CD4-positive, alpha-beta T cell (primary cell): ENCODE measurements around the gene SORD. TPM values are rescaled to one million over a fixed set of nuclear protein-coding genes. Genes with fewer than 3 reads are reported as not detected.

Source experiments
- ATAC-seq: fragments of 200-7000 bp; cut with Tn5 transposase; one replicate; pipeline ENCODE4 v1.10.0; 2022; ENCODE audit warnings: mild to moderate bottlenecking; ENCODE audit not compliant: poor library complexity
- CTCF ChIA-PET: fragments of 350-600 bp; sonication (Branson Sonifier 250); formaldehyde crosslinking; loops from one replicate; lab custom pipeline; 2021; ENCODE audit warnings: antibody characterized with exemption, inconsistent platforms; lab: Charles Lee
- POLR2A ChIA-PET: fragments of 350-600 bp; sonication (Branson Sonifier 250); formaldehyde crosslinking; loops from one replicate; lab custom pipeline; 2021; ENCODE audit warnings: antibody characterized with exemption, inconsistent platforms; lab: Charles Lee
- DNase-seq, 14 experiments: peaks; one replicate each; pipeline ENCODE4 v3.0.0-alpha.2; 2013 to 2020; ENCODE audit warnings: mixed read lengths in 2 of 14
- H3K27ac ChIP-seq, 2 donors: one replicate each; pipeline versions ENCODE4 v1.5.1 to v1.7.0; 2013; ENCODE audit warnings: low read length in 2 of 2, low read depth in 1 of 2, mild to moderate bottlenecking in 1 of 2
- H3K27me3 ChIP-seq, 2 experiments: 1 replicate in 1 of 2; 2 replicates in 1 of 2; pipeline versions ENCODE4 v1.6.1 to v1.7.0; 2013; ENCODE audit warnings: low read length in 2 of 2, control low read depth in 1 of 2, mild to moderate bottlenecking in 1 of 2, moderate library complexity in 1 of 2; ENCODE audit not compliant: insufficient read depth in 2 of 2, control insufficient read depth in 1 of 2
- H3K36me3 ChIP-seq: one replicate; pipeline ENCODE4 v1.6.1; 2013; ENCODE audit warnings: low read length, control low read depth; ENCODE audit not compliant: insufficient read depth
- H3K4me1 ChIP-seq: one replicate; pipeline ENCODE4 v1.6.1; 2013; ENCODE audit warnings: low read length, control low read depth; ENCODE audit not compliant: insufficient read depth
- H3K4me3 ChIP-seq: one replicate; pipeline ENCODE4 v1.5.1; 2013; ENCODE audit warnings: mild to moderate bottlenecking, low read length, moderate library complexity
- H3K9me3 ChIP-seq, 2 experiments: 1 replicate in 1 of 2; 2 replicates in 1 of 2; pipeline versions ENCODE4 v1.6.1 to v1.7.0; 2013; ENCODE audit warnings: low read length in 2 of 2, mild to moderate bottlenecking in 2 of 2, control low read depth in 1 of 2, moderate library complexity in 1 of 2; ENCODE audit not compliant: control insufficient read depth in 1 of 2, insufficient read depth in 1 of 2
- H3K27ac Mint-ChIP-seq: one replicate; pipeline ENCODE4 v1.8.0; 2020; ENCODE audit warnings: mixed read lengths
- H3K27me3 Mint-ChIP-seq: one replicate; pipeline ENCODE4 v1.8.0; 2021; ENCODE audit warnings: mixed read lengths
- H3K36me3 Mint-ChIP-seq: one replicate; pipeline ENCODE4 v1.8.0; 2021; ENCODE audit warnings: low read depth, mixed read lengths
- H3K4me1 Mint-ChIP-seq: one replicate; pipeline ENCODE4 v1.8.0; 2021; ENCODE audit warnings: low read depth, mixed read lengths
- H3K4me3 Mint-ChIP-seq: one replicate; pipeline ENCODE4 v1.8.0; 2020; ENCODE audit warnings: mild to moderate bottlenecking, mixed read lengths
- H3K9me3 Mint-ChIP-seq: one replicate; pipeline ENCODE4 v1.8.0; 2020; ENCODE audit warnings: mixed read lengths
- CTCF ChIP-seq: fragments of 200-600 bp; IDR thresholded peaks from one replicate; pipeline ENCODE4 v1.8.0; 2022; ENCODE audit warnings: antibody characterized with exemption, mild to moderate bottlenecking
- intact Hi-C, 2 experiments: fragments of 100-400 bp; cut with DNase I in 1 of 2; cut with micrococcal nuclease in 1 of 2; formaldehyde crosslinking; loops; one replicate each; pipeline versions ENCODE4 v1.15.1 to v1.9.0; 2023 to 2025; cut with DNase I, micrococcal nuclease
- total RNA-seq, 174 experiments: library from RNA in 2 of 174; stranded (reverse) in 2 of 174; gene quantifications; one replicate each; pipeline ENCODE4 v1.2.3 and lab custom pipeline; 2021 to 2026

SORD gene
- total RNA-seq, 2 experiments from 2014 or later, result 1.7 to 1.8 TPM

- H3K4me3 ChIP-seq, result no peak overlapping the region
- no peak for ATAC-seq
- H3K36me3 ChIP-seq, result no peaks in the 10 kb centered on the region
- ChIA-PET POLR2A (interaction anchor here (1.2 kb wide), 1 partner anchor 336 kb away, joined by 3 read pairs; no protein-coding TSS in a partner anchor), CTCF (no interaction called here)
- Mint-ChIP-seq H3K9me3 (no peaks in the 10 kb centered on the region), H3K27ac (no peak overlapping the region), H3K27me3 (peaks cover 75% of the 10 kb centered on the region), H3K36me3 (no peaks in the 10 kb centered on the region), H3K4me1 (peaks cover 18% of the 10 kb centered on the region), H3K4me3 (no peak overlapping the region)
- no peak overlapping the region for H3K27ac ChIP-seq
- peaks cover 21% of the 10 kb centered on the region for H3K4me1 ChIP-seq
- no peak for DNase-seq
- H3K27me3 ChIP-seq, result peaks cover 39 to 47% of the 10 kb centered on the region in 2 experiments
- peaks cover 0 to 11% of the 10 kb centered on the region in 2 experiments for H3K9me3 ChIP-seq
- intact Hi-C loops, result loop anchor here in 1 of 2 experiments (5.0 kb wide), 1 partner anchor 81 kb away; no protein-coding TSS in a partner anchor
- no peak for TF ChIP-seq CTCF
These were observed 98.0 kb downstream of the SORD start for GRCh38 chr15:45121020-45121419.

GRCh38 chr15:45121706-45122417 lies 98.9 kb downstream of the SORD start:
- Histone ChIP-seq H3K9me3 (peaks cover 0 to 6% of the 10 kb centered on the region in 2 experiments), H3K27me3 (peaks cover 34 to 44% of the 10 kb centered on the region in 2 experiments), H3K36me3 (no peaks in the 10 kb centered on the region), H3K4me3 (no peak overlapping the region), H3K27ac (no peak overlapping the region), H3K4me1 (peaks cover 12% of the 10 kb centered on the region)
- no peak overlapping the region for H3K4me3 Mint-ChIP-seq
- no peak for TF ChIP-seq CTCF
- intact Hi-C loops, result loop anchor here in 1 of 2 experiments (5.0 kb wide), 1 partner anchor 80 kb away; no protein-coding TSS in a partner anchor
- ChIA-PET POLR2A (interaction anchor here (1.2 kb wide), 1 partner anchor 336 kb away, joined by 3 read pairs; no protein-coding TSS in a partner anchor), CTCF (no interaction called here)
- H3K9me3 Mint-ChIP-seq, result no peaks in the 10 kb centered on the region
- peaks cover 13% of the 10 kb centered on the region for H3K4me1 Mint-ChIP-seq
- no peak overlapping the region for H3K27ac Mint-ChIP-seq
- ATAC-seq (no peak), DNase-seq (peak in 1 of 14 experiments; percentile 38)
- no peaks in the 10 kb centered on the region for H3K36me3 Mint-ChIP-seq
- H3K27me3 Mint-ChIP-seq, result peaks cover 72% of the 10 kb centered on the region

- ChIA-PET CTCF (no interaction called here), POLR2A (no interaction called here)
- intact Hi-C loops, result loop anchor here in 1 of 2 experiments (5.0 kb wide), 1 partner anchor 80 kb away; no protein-coding TSS in a partner anchor
- TF ChIP-seq CTCF, result no peak
- Mint-ChIP-seq H3K4me3 (no peak overlapping the region), H3K9me3 (no peaks in the 10 kb centered on the region), H3K4me1 (peaks cover 6% of the 10 kb centered on the region), H3K27me3 (peaks cover 68% of the 10 kb centered on the region), H3K27ac (no peak overlapping the region), H3K36me3 (no peaks in the 10 kb centered on the region)
- Histone ChIP-seq H3K27ac (no peak overlapping the region), H3K4me1 (peaks cover 4% of the 10 kb centered on the region), H3K27me3 (peaks cover 30 to 40% of the 10 kb centered on the region in 2 experiments), H3K4me3 (no peak overlapping the region), H3K9me3 (peaks cover 0 to 2% of the 10 kb centered on the region in 2 experiments), H3K36me3 (no peaks in the 10 kb centered on the region)
- DNase-seq (no peak), ATAC-seq (no peak)
These were observed 99.7 kb downstream of the SORD start for GRCh38 chr15:45122719-45123118.
